Measurements from ENCODE around the gene ING1.

ING1 gene

DNA sequence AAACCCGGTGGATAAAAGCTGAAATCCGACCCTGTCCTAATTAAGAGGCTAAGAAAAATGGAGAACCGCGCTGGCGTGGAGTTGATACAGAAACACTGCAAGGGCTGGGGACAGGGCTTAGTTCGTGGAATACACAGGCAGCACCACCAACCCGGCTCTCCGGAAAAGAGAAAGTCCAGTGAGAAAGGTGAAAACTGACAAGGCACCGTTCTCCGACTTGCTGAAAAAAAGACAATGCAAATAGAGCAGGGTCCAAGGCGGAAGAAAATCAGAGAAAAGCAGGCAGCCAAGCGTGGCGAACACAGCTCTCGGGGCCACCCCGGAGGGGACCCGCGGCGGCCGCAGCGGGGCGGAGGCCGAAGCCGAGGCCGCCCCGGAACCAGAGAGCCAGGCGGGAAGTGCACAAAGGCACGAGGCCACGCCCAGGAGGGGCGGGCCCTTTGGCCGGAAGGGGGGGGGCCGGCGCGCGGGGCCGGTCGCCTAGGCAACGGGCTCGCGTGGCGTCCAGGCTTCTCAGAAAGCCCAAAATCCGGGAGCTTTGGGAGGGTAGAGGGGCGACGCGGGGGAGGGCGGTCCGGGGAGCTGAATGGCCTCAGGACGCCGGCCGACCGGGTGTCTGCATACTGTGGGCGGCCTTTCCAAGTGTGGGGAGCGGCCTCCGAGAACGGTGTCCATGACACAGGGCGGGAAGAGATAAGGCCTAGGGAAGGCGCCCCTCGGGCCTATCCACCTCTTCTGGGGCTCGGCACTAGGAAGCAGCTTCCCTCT is 1.2 kb upstream of the ING1 start:
- H3K4me3 ChIP-seq (ENCODE audit: severe bottlenecking): peak overlapping the region; percentile 72
- no peaks in the 10 kb centered on the region for H3K27me3 ChIP-seq (ENCODE audit: insufficient read depth, poor library complexity, severe bottlenecking)
- H3K9me3 ChIP-seq (ENCODE audit: severe bottlenecking): no peaks in the 10 kb centered on the region
- peaks cover 4% of the 10 kb centered on the region for H3K4me1 ChIP-seq (ENCODE audit: insufficient read depth, poor library complexity, severe bottlenecking)
- DNase-seq (ENCODE audit: low spot score) (peak; percentile 79), ATAC-seq (ENCODE audit: low read depth) (peak; percentile 18)
- H3K27ac ChIP-seq (ENCODE audit: poor library complexity, severe bottlenecking): peak overlapping the region; percentile 83
- no peak for TF ChIP-seq CTCF (IDR thresholded peaks at IDR 0.05; ENCODE audit: poor library complexity, severe bottlenecking)
- no peaks in the 10 kb centered on the region for H3K36me3 ChIP-seq (ENCODE audit: low read depth)

- H3K27ac ChIP-seq (ENCODE audit: poor library complexity, severe bottlenecking): peak overlapping the region; percentile 83
- no peaks in the 10 kb centered on the region for H3K9me3 ChIP-seq (ENCODE audit: severe bottlenecking)
- H3K4me3 ChIP-seq (ENCODE audit: severe bottlenecking): peak overlapping the region; percentile 72
- H3K36me3 ChIP-seq (ENCODE audit: low read depth): no peaks in the 10 kb centered on the region
- ATAC-seq (ENCODE audit: low read depth) (peak; percentile 49), DNase-seq (ENCODE audit: low spot score) (peak; percentile 98)
- TF ChIP-seq CTCF (IDR thresholded peaks at IDR 0.05; ENCODE audit: poor library complexity, severe bottlenecking): no peak
- no peaks in the 10 kb centered on the region for H3K27me3 ChIP-seq (ENCODE audit: insufficient read depth, poor library complexity, severe bottlenecking)
- H3K4me1 ChIP-seq (ENCODE audit: insufficient read depth, poor library complexity, severe bottlenecking): peaks cover 4% of the 10 kb centered on the region
These were observed 455 bp upstream of the ING1 start for GRCh38 chr13:110712849-110713641.

GRCh38 chr13:110713981-110714796 is 689 bp downstream of the ING1 start:
- no peaks in the 10 kb centered on the region for H3K36me3 ChIP-seq (ENCODE audit: low read depth)
- H3K4me3 ChIP-seq (ENCODE audit: severe bottlenecking): peak overlapping the region; percentile 72
- H3K4me1 ChIP-seq (ENCODE audit: insufficient read depth, poor library complexity, severe bottlenecking): peaks cover 4% of the 10 kb centered on the region
- H3K9me3 ChIP-seq (ENCODE audit: severe bottlenecking): no peaks in the 10 kb centered on the region
- TF ChIP-seq CTCF (IDR thresholded peaks at IDR 0.05; ENCODE audit: poor library complexity, severe bottlenecking): peak; percentile 14
- H3K27me3 ChIP-seq (ENCODE audit: insufficient read depth, poor library complexity, severe bottlenecking): no peaks in the 10 kb centered on the region
- H3K27ac ChIP-seq (ENCODE audit: poor library complexity, severe bottlenecking): peak overlapping the region; percentile 83
- DNase-seq (ENCODE audit: low spot score): peak; percentile 64
- ATAC-seq (ENCODE audit: low read depth): no peak

- H3K4me1 ChIP-seq (ENCODE audit: insufficient read depth, poor library complexity, severe bottlenecking): peaks cover 4% of the 10 kb centered on the region
- DNase-seq (ENCODE audit: low spot score): peak; percentile 67
- no peak for ATAC-seq (ENCODE audit: low read depth)
- no peaks in the 10 kb centered on the region for H3K9me3 ChIP-seq (ENCODE audit: severe bottlenecking)
- TF ChIP-seq CTCF (IDR thresholded peaks at IDR 0.05; ENCODE audit: poor library complexity, severe bottlenecking): no peak
- H3K36me3 ChIP-seq (ENCODE audit: low read depth): no peaks in the 10 kb centered on the region; the same call in 1 of the 2 replicates
- H3K27me3 ChIP-seq (ENCODE audit: insufficient read depth, poor library complexity, severe bottlenecking): no peaks in the 10 kb centered on the region
- peak overlapping the region; percentile 83 for H3K27ac ChIP-seq (ENCODE audit: poor library complexity, severe bottlenecking)
- H3K4me3 ChIP-seq (ENCODE audit: severe bottlenecking): peak overlapping the region; percentile 72
These were observed 1.4 kb downstream of the ING1 start for GRCh38 chr13:110714797-110715394.
